ENCODE results near the gene COL15A1.

The COL15A1 gene

GRCh38 chr9:99058964-99059921 lies 115.5 kb downstream of the COL15A1 start:
- H3K36me3 Mint-ChIP-seq (ENCODE audit: low read depth): peaks cover 11% of the 10 kb centered on the region
- H3K4me1 Mint-ChIP-seq (ENCODE audit: low read depth): peaks cover 65% of the 10 kb centered on the region
- peaks cover 13% of the 10 kb centered on the region for H3K27me3 Mint-ChIP-seq (ENCODE audit: low read depth)
- H3K4me3 Mint-ChIP-seq: peak overlapping the region; percentile 88
- peak overlapping the region; percentile 92 for H3K27ac Mint-ChIP-seq
- peaks cover 7% of the 10 kb centered on the region for H3K9me3 Mint-ChIP-seq
- no peak for DNase-seq (ENCODE audit: low spot score)

DNA sequence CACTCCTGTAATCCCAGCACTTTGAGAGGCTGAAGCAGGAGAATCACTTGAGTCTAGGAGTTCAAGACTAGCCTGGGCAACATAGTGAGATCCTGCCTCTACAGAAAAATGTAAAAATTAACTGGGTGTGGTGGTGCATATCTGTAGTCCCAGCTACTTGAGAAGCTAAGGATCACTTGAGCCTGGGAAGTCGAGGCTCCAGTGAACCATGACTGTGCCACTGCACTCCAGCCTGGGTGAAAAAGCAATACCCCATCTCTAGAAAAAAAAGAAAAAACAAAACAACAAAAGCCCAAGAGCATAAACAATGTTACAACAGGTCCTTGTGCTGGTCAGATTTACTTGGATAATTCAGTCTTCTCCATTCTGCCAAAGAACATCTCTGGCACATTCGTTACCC lies 116.9 kb downstream of the COL15A1 start:
- no peak overlapping the region for H3K4me3 Mint-ChIP-seq
- peaks cover 61% of the 10 kb centered on the region for H3K4me1 Mint-ChIP-seq (ENCODE audit: low read depth)
- peaks cover 15% of the 10 kb centered on the region for H3K27me3 Mint-ChIP-seq (ENCODE audit: low read depth)
- H3K36me3 Mint-ChIP-seq (ENCODE audit: low read depth): peaks cover 9% of the 10 kb centered on the region
- H3K27ac Mint-ChIP-seq: no peak overlapping the region
- H3K9me3 Mint-ChIP-seq: peaks cover 7% of the 10 kb centered on the region
- DNase-seq (ENCODE audit: low spot score): no peak

- H3K27ac Mint-ChIP-seq: no peak overlapping the region
- no peak overlapping the region for H3K4me3 Mint-ChIP-seq
- H3K27me3 Mint-ChIP-seq (ENCODE audit: low read depth): peaks cover 18% of the 10 kb centered on the region
- H3K9me3 Mint-ChIP-seq: no peaks in the 10 kb centered on the region
- peaks cover 5% of the 10 kb centered on the region for H3K36me3 Mint-ChIP-seq (ENCODE audit: low read depth)
- no peak for DNase-seq (ENCODE audit: low spot score)
- H3K4me1 Mint-ChIP-seq (ENCODE audit: low read depth): peaks cover 43% of the 10 kb centered on the region
These were observed 118.8 kb downstream of the COL15A1 start for GRCh38 chr9:99062549-99062948.

GRCh38 chr9:99063522-99063921 lies 119.8 kb downstream of the COL15A1 start:
- Mint-ChIP-seq H3K4me1 (ENCODE audit: low read depth) (peaks cover 37% of the 10 kb centered on the region), H3K36me3 (ENCODE audit: low read depth) (peaks cover 7% of the 10 kb centered on the region), H3K27me3 (ENCODE audit: low read depth) (peaks cover 18% of the 10 kb centered on the region), H3K9me3 (no peaks in the 10 kb centered on the region), H3K27ac (no peak overlapping the region), H3K4me3 (no peak overlapping the region)
- no peak for DNase-seq (ENCODE audit: low spot score)

GRCh38 chr9:99066571-99066970 lies 122.9 kb downstream of the COL15A1 start:
- no peaks in the 10 kb centered on the region for H3K9me3 Mint-ChIP-seq
- H3K36me3 Mint-ChIP-seq (ENCODE audit: low read depth): peaks cover 14% of the 10 kb centered on the region
- H3K4me3 Mint-ChIP-seq: no peak overlapping the region
- no peak for DNase-seq (ENCODE audit: low spot score)
- peaks cover 39% of the 10 kb centered on the region for H3K4me1 Mint-ChIP-seq (ENCODE audit: low read depth)
- H3K27me3 Mint-ChIP-seq (ENCODE audit: low read depth): peaks cover 15% of the 10 kb centered on the region
- H3K27ac Mint-ChIP-seq: no peak overlapping the region

GRCh38 chr9:99069075-99069474 lies 125.4 kb downstream of the COL15A1 start:
- H3K4me1 Mint-ChIP-seq (ENCODE audit: low read depth): peaks cover 34% of the 10 kb centered on the region
- H3K36me3 Mint-ChIP-seq (ENCODE audit: low read depth): peaks cover 9% of the 10 kb centered on the region
- H3K27ac Mint-ChIP-seq: peak overlapping the region; percentile 81
- H3K27me3 Mint-ChIP-seq (ENCODE audit: low read depth): peaks cover 5% of the 10 kb centered on the region
- no peaks in the 10 kb centered on the region for H3K9me3 Mint-ChIP-seq
- DNase-seq (ENCODE audit: low spot score): no peak
- H3K4me3 Mint-ChIP-seq: peak overlapping the region; percentile 52

DNA sequence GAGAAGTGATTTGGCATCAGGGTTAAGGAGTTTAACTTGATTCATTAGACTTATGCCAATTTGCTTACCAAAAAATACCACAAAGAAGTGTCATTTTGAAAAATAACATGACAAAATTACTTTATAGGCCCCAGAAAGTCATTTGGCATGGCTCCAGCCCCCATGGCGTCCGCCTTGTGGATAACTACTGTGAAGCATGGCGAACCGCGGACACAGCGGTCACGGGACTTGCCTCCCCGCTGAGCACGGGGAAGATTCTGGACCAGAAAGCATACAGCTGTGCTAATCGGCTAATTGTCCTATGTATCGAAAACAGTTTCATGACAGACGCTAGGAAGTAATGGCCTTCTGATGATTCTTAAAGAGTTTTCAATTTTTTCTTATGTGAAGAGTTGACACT lies 125.8 kb downstream of the COL15A1 start:
- Mint-ChIP-seq H3K27me3 (ENCODE audit: low read depth) (peaks cover 2% of the 10 kb centered on the region), H3K27ac (peak overlapping the region; percentile 81), H3K9me3 (no peaks in the 10 kb centered on the region), H3K4me3 (no peak overlapping the region), H3K36me3 (ENCODE audit: low read depth) (peaks cover 9% of the 10 kb centered on the region), H3K4me1 (ENCODE audit: low read depth) (peaks cover 30% of the 10 kb centered on the region)
- DNase-seq (ENCODE audit: low spot score): no peak

GRCh38 chr9:99070681-99071080 lies 127.0 kb downstream of the COL15A1 start:
- Mint-ChIP-seq H3K4me1 (ENCODE audit: low read depth) (peaks cover 37% of the 10 kb centered on the region), H3K4me3 (no peak overlapping the region), H3K27me3 (ENCODE audit: low read depth) (peaks cover 2% of the 10 kb centered on the region), H3K9me3 (no peaks in the 10 kb centered on the region), H3K36me3 (ENCODE audit: low read depth) (peaks cover 9% of the 10 kb centered on the region), H3K27ac (no peak overlapping the region)
- DNase-seq (ENCODE audit: low spot score): no peak

GRCh38 chr9:99071313-99072039 lies 127.8 kb downstream of the COL15A1 start:
- no peak for DNase-seq (ENCODE audit: low spot score)
- no peak overlapping the region for H3K4me3 Mint-ChIP-seq
- H3K27ac Mint-ChIP-seq: no peak overlapping the region
- H3K4me1 Mint-ChIP-seq (ENCODE audit: low read depth): peaks cover 43% of the 10 kb centered on the region
- no peaks in the 10 kb centered on the region for H3K27me3 Mint-ChIP-seq (ENCODE audit: low read depth)
- H3K9me3 Mint-ChIP-seq: no peaks in the 10 kb centered on the region
- peaks cover 10% of the 10 kb centered on the region for H3K36me3 Mint-ChIP-seq (ENCODE audit: low read depth)

- Mint-ChIP-seq H3K27ac (no peak overlapping the region), H3K36me3 (ENCODE audit: low read depth) (peaks cover 10% of the 10 kb centered on the region), H3K9me3 (no peaks in the 10 kb centered on the region), H3K4me1 (ENCODE audit: low read depth) (peaks cover 49% of the 10 kb centered on the region), H3K27me3 (ENCODE audit: low read depth) (no peaks in the 10 kb centered on the region), H3K4me3 (no peak overlapping the region)
- DNase-seq (ENCODE audit: low spot score): no peak
These were observed 128.3 kb downstream of the COL15A1 start for GRCh38 chr9:99072040-99072394.

GRCh38 chr9:99073347-99073746 lies 129.6 kb downstream of the COL15A1 start:
- Mint-ChIP-seq H3K4me1 (ENCODE audit: low read depth) (peaks cover 53% of the 10 kb centered on the region), H3K27ac (no peak overlapping the region), H3K4me3 (no peak overlapping the region), H3K27me3 (ENCODE audit: low read depth) (no peaks in the 10 kb centered on the region), H3K9me3 (no peaks in the 10 kb centered on the region), H3K36me3 (ENCODE audit: low read depth) (peaks cover 10% of the 10 kb centered on the region)
- no peak for DNase-seq (ENCODE audit: low spot score)

- no peaks in the 10 kb centered on the region for H3K9me3 Mint-ChIP-seq
- no peak overlapping the region for H3K27ac Mint-ChIP-seq
- peaks cover 3% of the 10 kb centered on the region for H3K36me3 Mint-ChIP-seq (ENCODE audit: low read depth)
- no peak overlapping the region for H3K4me3 Mint-ChIP-seq
- H3K4me1 Mint-ChIP-seq (ENCODE audit: low read depth): peaks cover 49% of the 10 kb centered on the region
- no peak for DNase-seq (ENCODE audit: low spot score)
- no peaks in the 10 kb centered on the region for H3K27me3 Mint-ChIP-seq (ENCODE audit: low read depth)
These were observed 130.5 kb downstream of the COL15A1 start for GRCh38 chr9:99073985-99074901.

DNA sequence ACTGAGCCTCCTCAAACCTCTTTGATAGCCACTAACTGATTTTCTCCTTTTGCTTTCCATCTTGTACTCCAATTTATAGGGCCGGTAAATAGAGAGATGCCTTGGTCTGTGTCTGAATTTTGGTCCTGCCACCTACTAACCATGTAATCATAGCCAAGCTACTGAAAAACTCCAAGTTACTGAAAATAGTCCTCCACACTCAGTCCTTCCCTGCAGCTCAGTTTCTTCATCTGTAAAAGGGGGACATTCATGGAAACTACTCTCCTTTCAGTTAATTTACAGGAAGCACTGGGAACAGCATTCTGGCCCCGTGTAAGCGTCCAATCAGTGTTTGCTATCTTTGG lies 131.2 kb downstream of the COL15A1 start:
- DNase-seq (ENCODE audit: low spot score): no peak
- Mint-ChIP-seq H3K9me3 (no peaks in the 10 kb centered on the region), H3K4me1 (ENCODE audit: low read depth) (peaks cover 44% of the 10 kb centered on the region), H3K27ac (no peak overlapping the region), H3K27me3 (ENCODE audit: low read depth) (no peaks in the 10 kb centered on the region), H3K4me3 (no peak overlapping the region), H3K36me3 (ENCODE audit: low read depth) (peaks cover 1% of the 10 kb centered on the region)
